ENCODE results near the gene ZPBP2.

GRCh38 chr17:39898088-39898487 is 30.1 kb downstream of the ZPBP2 start:
- TF ChIP-seq BHLHE40 (IDR thresholded peaks at IDR 0.05; ENCODE audit: low read length) (no peak), JUN (CRISPR knock-in tag; IDR thresholded peaks at IDR 0.05) (no peak), HIVEP1 (CRISPR knock-in tag; IDR thresholded peaks at IDR 0.05) (no peak), EP300 (IDR thresholded peaks at IDR 0.05; ENCODE audit: low read depth in 2 of 2, low read length in 2 of 2) (no peak), EP300 (CRISPR knock-in tag; IDR thresholded peaks at IDR 0.05; ENCODE audit: borderline replicate concordance) (no peak), POLR2AphosphoS5 (IDR thresholded peaks at IDR 0.05; ENCODE audit: low read depth, low read length) (no peak), SIN3A (IDR thresholded peaks at IDR 0.05; ENCODE audit: borderline replicate concordance, low read depth, low read length) (no peak), CTCF (CRISPR knock-in tag; IDR thresholded peaks at IDR 0.05) (no peak), ZBTB40 (IDR thresholded peaks at IDR 0.05) (no peak), ZBTB40 (CRISPR knock-in tag; IDR thresholded peaks at IDR 0.05) (no peak), ZFY (CRISPR knock-in tag; IDR thresholded peaks at IDR 0.05) (no peak)
- TF ChIP-seq, protein P1, sequence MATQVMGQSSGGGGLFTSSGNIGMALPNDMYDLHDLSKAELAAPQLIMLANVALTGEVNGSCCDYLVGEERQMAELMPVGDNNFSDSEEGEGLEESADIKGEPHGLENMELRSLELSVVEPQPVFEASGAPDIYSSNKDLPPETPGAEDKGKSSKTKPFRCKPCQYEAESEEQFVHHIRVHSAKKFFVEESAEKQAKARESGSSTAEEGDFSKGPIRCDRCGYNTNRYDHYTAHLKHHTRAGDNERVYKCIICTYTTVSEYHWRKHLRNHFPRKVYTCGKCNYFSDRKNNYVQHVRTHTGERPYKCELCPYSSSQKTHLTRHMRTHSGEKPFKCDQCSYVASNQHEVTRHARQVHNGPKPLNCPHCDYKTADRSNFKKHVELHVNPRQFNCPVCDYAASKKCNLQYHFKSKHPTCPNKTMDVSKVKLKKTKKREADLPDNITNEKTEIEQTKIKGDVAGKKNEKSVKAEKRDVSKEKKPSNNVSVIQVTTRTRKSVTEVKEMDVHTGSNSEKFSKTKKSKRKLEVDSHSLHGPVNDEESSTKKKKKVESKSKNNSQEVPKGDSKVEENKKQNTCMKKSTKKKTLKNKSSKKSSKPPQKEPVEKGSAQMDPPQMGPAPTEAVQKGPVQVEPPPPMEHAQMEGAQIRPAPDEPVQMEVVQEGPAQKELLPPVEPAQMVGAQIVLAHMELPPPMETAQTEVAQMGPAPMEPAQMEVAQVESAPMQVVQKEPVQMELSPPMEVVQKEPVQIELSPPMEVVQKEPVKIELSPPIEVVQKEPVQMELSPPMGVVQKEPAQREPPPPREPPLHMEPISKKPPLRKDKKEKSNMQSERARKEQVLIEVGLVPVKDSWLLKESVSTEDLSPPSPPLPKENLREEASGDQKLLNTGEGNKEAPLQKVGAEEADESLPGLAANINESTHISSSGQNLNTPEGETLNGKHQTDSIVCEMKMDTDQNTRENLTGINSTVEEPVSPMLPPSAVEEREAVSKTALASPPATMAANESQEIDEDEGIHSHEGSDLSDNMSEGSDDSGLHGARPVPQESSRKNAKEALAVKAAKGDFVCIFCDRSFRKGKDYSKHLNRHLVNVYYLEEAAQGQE (IDR thresholded peaks at IDR 0.05; ENCODE audit: borderline replicate concordance in 1 of 2, low read depth in 1 of 2, low read length in 2 of 2) = no peak
- TF ChIP-seq, protein P2, sequence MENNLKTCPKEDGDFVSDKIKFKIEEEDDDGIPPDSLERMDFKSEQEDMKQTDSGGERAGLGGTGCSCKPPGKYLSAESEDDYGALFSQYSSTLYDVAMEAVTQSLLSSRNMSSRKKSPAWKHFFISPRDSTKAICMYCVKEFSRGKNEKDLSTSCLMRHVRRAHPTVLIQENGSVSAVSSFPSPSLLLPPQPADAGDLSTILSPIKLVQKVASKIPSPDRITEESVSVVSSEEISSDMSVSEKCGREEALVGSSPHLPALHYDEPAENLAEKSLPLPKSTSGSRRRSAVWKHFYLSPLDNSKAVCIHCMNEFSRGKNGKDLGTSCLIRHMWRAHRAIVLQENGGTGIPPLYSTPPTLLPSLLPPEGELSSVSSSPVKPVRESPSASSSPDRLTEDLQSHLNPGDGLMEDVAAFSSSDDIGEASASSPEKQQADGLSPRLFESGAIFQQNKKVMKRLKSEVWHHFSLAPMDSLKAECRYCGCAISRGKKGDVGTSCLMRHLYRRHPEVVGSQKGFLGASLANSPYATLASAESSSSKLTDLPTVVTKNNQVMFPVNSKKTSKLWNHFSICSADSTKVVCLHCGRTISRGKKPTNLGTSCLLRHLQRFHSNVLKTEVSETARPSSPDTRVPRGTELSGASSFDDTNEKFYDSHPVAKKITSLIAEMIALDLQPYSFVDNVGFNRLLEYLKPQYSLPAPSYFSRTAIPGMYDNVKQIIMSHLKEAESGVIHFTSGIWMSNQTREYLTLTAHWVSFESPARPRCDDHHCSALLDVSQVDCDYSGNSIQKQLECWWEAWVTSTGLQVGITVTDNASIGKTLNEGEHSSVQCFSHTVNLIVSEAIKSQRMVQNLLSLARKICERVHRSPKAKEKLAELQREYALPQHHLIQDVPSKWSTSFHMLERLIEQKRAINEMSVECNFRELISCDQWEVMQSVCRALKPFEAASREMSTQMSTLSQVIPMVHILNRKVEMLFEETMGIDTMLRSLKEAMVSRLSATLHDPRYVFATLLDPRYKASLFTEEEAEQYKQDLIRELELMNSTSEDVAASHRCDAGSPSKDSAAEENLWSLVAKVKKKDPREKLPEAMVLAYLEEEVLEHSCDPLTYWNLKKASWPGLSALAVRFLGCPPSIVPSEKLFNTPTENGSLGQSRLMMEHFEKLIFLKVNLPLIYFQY (CRISPR knock-in tag; IDR thresholded peaks at IDR 0.05; ENCODE audit: borderline replicate concordance) = no peak
